Activated T-helper 2 cell treated with anti-CD3 and anti-CD28 coated beads, Interferon-gamma antibody, Interleukin-2, Interleukin-4, amounts not matched to agents 10 μg/mL and 5 μg/mL and 100 μg/mL, durations not matched to agents 14 hours and 24 hours and 36 hours (primary cell): ENCODE results near the gene PIAS1. TPM values are rescaled to one million over a fixed set of nuclear protein-coding genes. Genes with fewer than 3 reads are reported as not detected.
A peak's percentile ranks its signal among the peaks of the same experiment; 100 is the strongest.

ENCODE experiments used
- DNase-seq: peaks from one replicate; pipeline ENCODE4 v3.0.0; 2021; ENCODE audit warnings: low spot score
- H3K27ac Mint-ChIP-seq: one replicate; pipeline ENCODE4 v1.8.0; 2021; ENCODE audit warnings: mixed read lengths
- H3K27me3 Mint-ChIP-seq: one replicate; pipeline ENCODE4 v1.8.0; 2021; ENCODE audit warnings: low read depth, mixed read lengths
- H3K36me3 Mint-ChIP-seq: one replicate; pipeline ENCODE4 v1.8.0; 2021; ENCODE audit warnings: low read depth, mixed read lengths
- H3K4me1 Mint-ChIP-seq: one replicate; pipeline ENCODE4 v1.8.0; 2021; ENCODE audit warnings: low read depth, mixed read lengths
- H3K4me3 Mint-ChIP-seq: one replicate; pipeline ENCODE4 v1.8.0; 2021; ENCODE audit warnings: low read depth, mild to moderate bottlenecking, moderate library complexity, mixed read lengths
- H3K9me3 Mint-ChIP-seq: one replicate; pipeline ENCODE4 v1.8.0; 2021; ENCODE audit warnings: mixed read lengths
- intact Hi-C: fragments of 100-400 bp; cut with micrococcal nuclease; formaldehyde crosslinking; loops from one replicate; pipeline ENCODE4 v1.15.1; 2023
- total RNA-seq: library from RNA; stranded (reverse); gene quantifications from 2 replicates; pipeline ENCODE4 v1.2.3, GENCODE V29; 2022

PIAS1 gene
- total RNA-seq, 1 donor from 2014 or later: 30.3 TPM

- Mint-ChIP-seq H3K27me3 (no peaks in the 10 kb centered on the region), H3K27ac (no peak overlapping the region), H3K36me3 (peaks cover 72% of the 10 kb centered on the region), H3K4me3 (no peak overlapping the region), H3K4me1 (peaks cover 7% of the 10 kb centered on the region), H3K9me3 (no peaks in the 10 kb centered on the region)
- intact Hi-C loops: no loop called here
- no peak for DNase-seq
Measured at GRCh38 chr15:68186671-68187397, 132.7 kb downstream of the PIAS1 start.

DNA sequence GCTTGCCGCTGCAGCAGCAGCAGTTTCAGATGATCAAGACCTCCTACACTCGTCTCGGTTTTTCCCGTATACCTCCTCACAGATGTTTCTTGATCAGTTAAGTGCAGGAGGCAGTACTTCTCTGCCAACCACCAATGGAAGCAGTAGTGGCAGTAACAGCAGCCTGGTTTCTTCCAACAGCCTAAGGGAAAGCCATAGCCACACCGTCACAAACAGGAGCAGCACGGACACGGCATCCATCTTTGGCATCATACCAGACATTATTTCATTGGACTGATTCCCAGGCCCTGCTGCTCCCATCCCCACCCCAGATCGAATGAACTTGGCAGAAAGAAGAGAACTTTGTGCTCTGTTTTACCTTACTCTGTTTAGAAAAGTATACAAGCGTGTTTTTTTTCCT lies 133.4 kb downstream of the PIAS1 start:
- Mint-ChIP-seq H3K4me1 (peaks cover 7% of the 10 kb centered on the region), H3K4me3 (no peak overlapping the region), H3K36me3 (peaks cover 75% of the 10 kb centered on the region), H3K27ac (peak overlapping the region; percentile 5), H3K9me3 (no peaks in the 10 kb centered on the region), H3K27me3 (no peaks in the 10 kb centered on the region)
- intact Hi-C loops: no loop called here
- DNase-seq: no peak

GRCh38 chr15:68188647-68189046 lies 134.5 kb downstream of the PIAS1 start:
- H3K4me1 Mint-ChIP-seq: peaks cover 5% of the 10 kb centered on the region
- intact Hi-C loops: no loop called here
- no peaks in the 10 kb centered on the region for H3K27me3 Mint-ChIP-seq
- H3K27ac Mint-ChIP-seq: no peak overlapping the region
- peaks cover 75% of the 10 kb centered on the region for H3K36me3 Mint-ChIP-seq
- H3K4me3 Mint-ChIP-seq: no peak overlapping the region
- no peak for DNase-seq
- H3K9me3 Mint-ChIP-seq: no peaks in the 10 kb centered on the region

- Mint-ChIP-seq H3K36me3 (peaks cover 72% of the 10 kb centered on the region), H3K4me1 (peaks cover 3% of the 10 kb centered on the region), H3K27ac (no peak overlapping the region), H3K27me3 (no peaks in the 10 kb centered on the region), H3K4me3 (no peak overlapping the region), H3K9me3 (no peaks in the 10 kb centered on the region)
- no peak for DNase-seq
- intact Hi-C loops: no loop called here
Measured at GRCh38 chr15:68190048-68190447, 135.9 kb downstream of the PIAS1 start.

DNA sequence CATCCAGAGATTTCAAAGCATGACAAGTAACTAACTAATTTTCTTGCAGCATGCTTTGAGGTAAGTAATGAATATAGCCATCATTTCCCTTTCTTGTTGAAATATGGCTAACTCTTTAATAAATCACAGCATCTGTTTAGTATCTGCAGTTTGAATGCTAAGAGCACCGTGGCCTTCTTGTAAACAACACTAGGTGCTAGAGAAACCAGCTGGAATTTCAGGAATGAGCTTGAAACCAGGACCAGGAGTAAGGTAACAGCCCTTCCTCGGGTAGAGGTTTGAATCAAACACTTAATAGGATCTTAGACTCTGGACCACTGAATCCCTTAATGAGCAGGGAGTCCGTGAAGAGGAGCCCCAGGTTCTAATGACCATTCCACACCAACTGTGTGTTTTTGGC lies 137.4 kb downstream of the PIAS1 start:
- no peak overlapping the region for H3K4me3 Mint-ChIP-seq
- peaks cover 3% of the 10 kb centered on the region for H3K4me1 Mint-ChIP-seq
- H3K36me3 Mint-ChIP-seq: peaks cover 73% of the 10 kb centered on the region
- intact Hi-C loops: no loop called here
- no peaks in the 10 kb centered on the region for H3K27me3 Mint-ChIP-seq
- no peaks in the 10 kb centered on the region for H3K9me3 Mint-ChIP-seq
- no peak overlapping the region for H3K27ac Mint-ChIP-seq
- no peak for DNase-seq

GRCh38 chr15:68192117-68192516 lies 138.0 kb downstream of the PIAS1 start:
- DNase-seq: no peak
- intact Hi-C loops: no loop called here
- peaks cover 3% of the 10 kb centered on the region for H3K4me1 Mint-ChIP-seq
- no peaks in the 10 kb centered on the region for H3K9me3 Mint-ChIP-seq
- H3K27me3 Mint-ChIP-seq: no peaks in the 10 kb centered on the region
- H3K4me3 Mint-ChIP-seq: no peak overlapping the region
- no peak overlapping the region for H3K27ac Mint-ChIP-seq
- peaks cover 73% of the 10 kb centered on the region for H3K36me3 Mint-ChIP-seq

- Mint-ChIP-seq H3K4me3 (no peak overlapping the region), H3K36me3 (peaks cover 67% of the 10 kb centered on the region), H3K27me3 (no peaks in the 10 kb centered on the region), H3K9me3 (no peaks in the 10 kb centered on the region), H3K27ac (no peak overlapping the region), H3K4me1 (no peaks in the 10 kb centered on the region)
- no peak for DNase-seq
- intact Hi-C loops: no loop called here
Measured at GRCh38 chr15:68192804-68193486, 138.8 kb downstream of the PIAS1 start.

GRCh38 chr15:68195336-68196112 lies 141.4 kb downstream of the PIAS1 start:
- Mint-ChIP-seq H3K36me3 (peaks cover 46% of the 10 kb centered on the region), H3K27ac (no peak overlapping the region), H3K9me3 (no peaks in the 10 kb centered on the region), H3K27me3 (no peaks in the 10 kb centered on the region), H3K4me3 (no peak overlapping the region), H3K4me1 (no peaks in the 10 kb centered on the region)
- no peak for DNase-seq
- intact Hi-C loops: no loop called here

DNA sequence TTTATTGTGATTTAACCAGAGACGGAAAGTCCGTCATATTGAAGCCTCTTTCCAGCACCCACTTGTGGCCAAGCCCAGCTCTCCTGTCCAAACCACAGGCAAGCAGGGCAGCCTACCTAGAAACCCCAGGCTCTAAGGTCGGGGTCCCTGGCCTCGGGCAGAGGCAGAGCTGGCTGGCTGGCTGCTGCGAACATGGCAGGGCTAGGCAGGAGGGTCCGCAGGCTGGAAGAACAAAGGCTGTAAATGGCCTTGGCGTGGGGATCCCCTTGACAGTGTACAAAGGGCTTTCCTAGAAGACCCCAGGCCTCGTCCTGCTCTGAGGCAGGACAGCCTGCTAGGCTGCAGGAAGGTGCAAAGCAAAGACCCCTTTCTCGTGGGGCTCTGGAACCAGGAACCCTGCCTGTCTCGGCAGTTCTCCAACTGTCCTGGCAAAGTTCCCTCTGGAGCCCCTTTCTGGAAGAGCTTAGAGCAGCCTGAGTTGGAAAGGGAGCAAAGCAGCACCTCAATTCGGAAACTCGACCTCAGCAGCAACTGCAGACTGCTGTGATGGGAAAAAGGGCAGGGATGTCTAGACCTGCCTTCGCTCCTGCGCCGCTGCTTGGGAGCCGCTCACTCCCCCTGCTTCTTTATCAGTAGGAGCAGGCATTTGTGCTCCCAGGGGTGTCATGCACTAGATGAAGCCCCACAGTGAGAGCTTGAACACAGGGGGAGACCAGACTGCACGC lies 142.5 kb downstream of the PIAS1 start:
- Mint-ChIP-seq H3K4me1 (no peaks in the 10 kb centered on the region), H3K27me3 (no peaks in the 10 kb centered on the region), H3K4me3 (no peak overlapping the region), H3K9me3 (no peaks in the 10 kb centered on the region), H3K36me3 (peaks cover 40% of the 10 kb centered on the region), H3K27ac (no peak overlapping the region)
- DNase-seq: no peak
- intact Hi-C loops: no loop called here

DNA sequence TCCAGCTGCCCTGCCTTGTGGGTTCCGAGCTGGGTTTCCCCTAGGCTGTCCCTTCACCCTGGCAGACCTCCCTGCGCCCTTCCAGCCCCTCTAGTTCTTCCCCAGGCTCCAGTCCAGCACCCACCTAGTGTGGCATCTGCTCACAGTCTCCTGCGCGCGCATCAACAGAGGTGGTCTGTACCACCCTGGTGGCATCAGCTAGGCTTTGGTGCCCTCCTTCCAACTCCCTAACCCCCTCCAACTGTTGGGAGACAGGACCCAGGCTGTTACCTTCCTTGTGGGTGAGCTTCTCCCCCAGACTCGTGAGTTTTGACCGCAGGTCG lies 143.0 kb downstream of the PIAS1 start:
- DNase-seq: no peak
- Mint-ChIP-seq H3K27ac (no peak overlapping the region), H3K4me3 (no peak overlapping the region), H3K9me3 (no peaks in the 10 kb centered on the region), H3K36me3 (peaks cover 37% of the 10 kb centered on the region), H3K27me3 (no peaks in the 10 kb centered on the region), H3K4me1 (no peaks in the 10 kb centered on the region)
- intact Hi-C loops: no loop called here

DNA sequence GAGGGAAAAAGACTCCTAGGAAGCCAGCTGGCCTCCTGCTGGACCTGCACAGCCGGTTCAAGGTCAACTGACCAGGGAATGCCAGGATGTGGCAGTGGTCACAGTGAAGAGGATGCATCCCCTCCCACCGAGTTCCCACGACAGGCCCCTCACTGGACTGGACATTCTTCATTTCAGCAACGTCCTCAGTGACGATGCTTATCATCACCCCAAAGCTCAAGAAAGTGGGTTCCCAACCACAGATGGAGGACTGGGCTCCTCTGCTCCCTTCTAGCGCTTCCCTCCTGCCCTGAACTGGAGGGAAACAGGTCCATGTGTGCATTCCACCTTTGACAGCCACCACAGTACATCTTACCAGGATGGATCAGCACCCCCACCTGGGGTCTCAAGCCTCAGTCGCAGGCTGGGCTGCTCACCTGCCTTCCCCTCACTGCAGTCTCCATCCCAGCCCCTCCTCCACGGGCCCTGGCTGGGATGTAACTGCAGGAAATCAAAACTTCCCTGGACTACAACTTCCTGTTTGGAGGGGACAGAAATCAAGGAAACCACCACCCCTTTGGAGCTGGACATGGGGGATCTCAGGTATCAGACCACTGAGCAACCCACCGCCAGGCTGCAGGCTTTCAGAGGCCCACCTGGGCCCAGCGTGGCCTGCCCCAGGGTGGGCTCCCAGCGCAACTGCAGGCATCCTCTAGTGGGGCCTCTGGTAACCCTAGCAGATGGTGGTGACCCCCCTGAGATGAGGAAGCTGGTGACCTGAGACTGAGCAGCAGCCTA lies 143.7 kb downstream of the PIAS1 start:
- intact Hi-C loops: no loop called here
- no peak for DNase-seq
- no peak overlapping the region for H3K27ac Mint-ChIP-seq
- no peaks in the 10 kb centered on the region for H3K27me3 Mint-ChIP-seq
- no peaks in the 10 kb centered on the region for H3K4me1 Mint-ChIP-seq
- H3K36me3 Mint-ChIP-seq: peaks cover 31% of the 10 kb centered on the region
- H3K4me3 Mint-ChIP-seq: no peak overlapping the region
- H3K9me3 Mint-ChIP-seq: no peaks in the 10 kb centered on the region

- Mint-ChIP-seq H3K27ac (no peak overlapping the region), H3K9me3 (no peaks in the 10 kb centered on the region), H3K27me3 (no peaks in the 10 kb centered on the region), H3K36me3 (peaks cover 18% of the 10 kb centered on the region), H3K4me3 (no peak overlapping the region), H3K4me1 (no peaks in the 10 kb centered on the region)
- intact Hi-C loops: no loop called here
- no peak for DNase-seq
Measured at GRCh38 chr15:68199340-68199739, 145.2 kb downstream of the PIAS1 start.
